H9 (cell line): ENCODE measurements around the gene AKR1D1. TPM values are rescaled to one million over a fixed set of nuclear protein-coding genes. Genes with fewer than 3 reads are reported as not detected.

Source experiments
- DNase-seq: peaks from one replicate; pipeline ENCODE4 v3.0.0-alpha.2; 2017
- H2AFZ ChIP-seq: one replicate; pipeline ENCODE4 v1.6.1; 2013; ENCODE audit warnings: mild to moderate bottlenecking, low read length, control low read depth, moderate library complexity
- H2AK5ac ChIP-seq: 2 replicates; pipeline ENCODE4 v1.6.1; 2013; ENCODE audit warnings: low read length, control low read depth, mixed read lengths; ENCODE audit not compliant: insufficient read length
- H2BK120ac ChIP-seq: one replicate; pipeline ENCODE4 v1.6.1; 2013; ENCODE audit warnings: low read depth, mild to moderate bottlenecking, low read length, control low read depth, inconsistent platforms; ENCODE audit not compliant: poor library complexity, severe bottlenecking
- H2BK12ac ChIP-seq: 2 replicates; pipeline ENCODE4 v1.6.1; 2013; ENCODE audit warnings: low read length, control low read depth, mixed read lengths, low read depth; ENCODE audit not compliant: insufficient read length
- H2BK15ac ChIP-seq: 2 replicates; pipeline ENCODE4 v1.6.1; 2013; ENCODE audit warnings: low read depth, low read length, control low read depth
- H2BK20ac ChIP-seq: one replicate; pipeline ENCODE4 v1.6.1; 2013; ENCODE audit warnings: low read depth, mild to moderate bottlenecking, low read length, control low read depth, inconsistent platforms; ENCODE audit not compliant: poor library complexity, severe bottlenecking
- H2BK5ac ChIP-seq: 2 replicates; pipeline ENCODE4 v1.6.1; 2013; ENCODE audit warnings: low read length, control low read depth, mixed read lengths; ENCODE audit not compliant: insufficient read length
- H3K14ac ChIP-seq: 2 replicates; pipeline ENCODE4 v1.6.1; 2013; ENCODE audit warnings: low read length, control low read depth; ENCODE audit not compliant: insufficient read depth
- H3K18ac ChIP-seq: 2 replicates; pipeline ENCODE4 v1.6.1; 2013; ENCODE audit warnings: low read depth, mild to moderate bottlenecking, mixed read lengths, low read length, control low read depth; ENCODE audit not compliant: insufficient read length
- H3K23ac ChIP-seq: 2 replicates; pipeline ENCODE4 v1.6.1; 2013; ENCODE audit warnings: low read length, control low read depth, mixed read lengths, low read depth; ENCODE audit not compliant: insufficient read length
- H3K23me2 ChIP-seq: 2 replicates; pipeline ENCODE4 v1.6.1; 2013; ENCODE audit warnings: low read depth, mild to moderate bottlenecking, mixed read lengths, low read length, control low read depth; ENCODE audit not compliant: insufficient read length, poor library complexity, severe bottlenecking
- H3K27ac ChIP-seq: 2 replicates; pipeline ENCODE4 v1.5.1; 2013; ENCODE audit warnings: low read length, control low read depth, mixed read lengths, low read depth; ENCODE audit not compliant: insufficient read length
- H3K27me3 ChIP-seq: 2 replicates; pipeline ENCODE4 v1.6.1; 2013; ENCODE audit warnings: low read length, control low read depth, inconsistent platforms; ENCODE audit not compliant: insufficient read depth
- H3K4ac ChIP-seq: 2 replicates; pipeline ENCODE4 v1.6.1; 2013; ENCODE audit warnings: low read depth, mild to moderate bottlenecking, control low read depth, inconsistent platforms, low read length, moderate library complexity
- H3K4me1 ChIP-seq: 2 replicates; pipeline ENCODE4 v1.6.1; 2013; ENCODE audit warnings: low read length, control low read depth, inconsistent platforms; ENCODE audit not compliant: insufficient read depth
- H3K4me2 ChIP-seq: 2 replicates; pipeline ENCODE4 v1.6.1; 2013; ENCODE audit warnings: low read length, control low read depth, mixed read lengths; ENCODE audit not compliant: insufficient read length, insufficient read depth
- H3K56ac ChIP-seq: 2 replicates; pipeline ENCODE4 v1.6.1; 2013; ENCODE audit warnings: low read depth, mild to moderate bottlenecking, mixed read lengths, low read length, control low read depth; ENCODE audit not compliant: insufficient read length
- H3K79me1 ChIP-seq: 2 replicates; pipeline ENCODE4 v1.6.1; 2013; ENCODE audit warnings: low read depth, mild to moderate bottlenecking, moderate library complexity, low read length, control low read depth, inconsistent platforms; ENCODE audit not compliant: insufficient read depth, poor library complexity, severe bottlenecking
- H3K79me2 ChIP-seq: 2 replicates; pipeline ENCODE4 v1.6.1; 2013; ENCODE audit warnings: low read length, control low read depth, inconsistent platforms; ENCODE audit not compliant: insufficient read depth
- H3K9ac ChIP-seq: 2 replicates; pipeline ENCODE4 v1.6.1; 2013; ENCODE audit warnings: low read length, control low read depth, mixed read lengths; ENCODE audit not compliant: insufficient read length; ENCODE audit errors: extremely low read depth
- H3K9me3 ChIP-seq: one replicate; pipeline ENCODE4 v1.6.1; 2013; ENCODE audit warnings: low read depth, low read length, inconsistent platforms; ENCODE audit not compliant: control insufficient read depth
- H3T11ph ChIP-seq: one replicate; pipeline ENCODE4 v1.6.1; 2013; ENCODE audit warnings: mild to moderate bottlenecking, low read length, control low read depth, inconsistent platforms
- H4K20me1 ChIP-seq: one replicate; pipeline ENCODE4 v1.6.1; 2013; ENCODE audit not compliant: control insufficient read depth, insufficient read length, insufficient read depth
- H4K5ac ChIP-seq: 2 replicates; pipeline ENCODE4 v1.6.1; 2013; ENCODE audit warnings: low read depth, mild to moderate bottlenecking, mixed read lengths, low read length, control low read depth; ENCODE audit not compliant: insufficient read length
- H4K8ac ChIP-seq: replicated peaks from 2 replicates; pipeline ENCODE4 v1.6.1; 2013; ENCODE audit warnings: low read length, control low read depth, mixed read lengths, low read depth; ENCODE audit not compliant: insufficient read length
- H4K91ac ChIP-seq: 2 replicates; pipeline ENCODE4 v1.6.1; 2013; ENCODE audit warnings: low read depth, mild to moderate bottlenecking, moderate library complexity, mixed read lengths, low read length, control low read depth; ENCODE audit not compliant: insufficient read length
- H3K27ac Mint-ChIP-seq, 3 experiments: 2 replicates in 2 of 3; 3 replicates in 1 of 3; pipeline ENCODE4 v1.8.0; 2020 to 2021; ENCODE audit warnings: mixed read lengths in 3 of 3, mild to moderate bottlenecking in 1 of 3, moderate library complexity in 1 of 3
- H3K27me3 Mint-ChIP-seq: 2 replicates; pipeline ENCODE4 v1.8.0; 2021; ENCODE audit warnings: low read depth, mild to moderate bottlenecking, moderate library complexity, mixed read lengths
- H3K36me3 Mint-ChIP-seq, 3 experiments: 2 replicates in 2 of 3; 3 replicates in 1 of 3; pipeline ENCODE4 v1.8.0; 2020 to 2021; ENCODE audit warnings: low read depth in 3 of 3, mixed read lengths in 3 of 3; ENCODE audit not compliant: insufficient read depth in 1 of 3
- H3K4me1 Mint-ChIP-seq, 2 experiments: 2 replicates each; pipeline ENCODE4 v1.8.0; 2020; ENCODE audit warnings: mixed read lengths in 2 of 2
- H3K4me3 Mint-ChIP-seq, 2 experiments: 2 replicates in 1 of 2; 3 replicates in 1 of 2; pipeline ENCODE4 v1.8.0; 2020 to 2021; ENCODE audit warnings: mild to moderate bottlenecking in 2 of 2, mixed read lengths in 2 of 2, moderate library complexity in 1 of 2
- H3K9me3 Mint-ChIP-seq, 2 experiments: 2 replicates in 1 of 2; 3 replicates in 1 of 2; pipeline ENCODE4 v1.8.0; 2020; ENCODE audit warnings: mild to moderate bottlenecking in 2 of 2, mixed read lengths in 2 of 2, moderate library complexity in 1 of 2
- CTCF ChIP-seq: fragments of 200-600 bp; sonication (generic); conservative IDR thresholded peaks from 3 replicates; pipeline ENCODE4 v1.8.0; 2021; ENCODE audit warnings: antibody characterized with exemption, mild to moderate bottlenecking
- WGBS: extraction: QIAGEN DNeasy Blood & Tissue Kit; methylation state at CpG from one replicate; pipeline ENCODE4 v1.1.7; 2013; ENCODE audit warnings: missing lambda C conversion rate, low lambda C conversion rate, mixed read lengths; ENCODE audit not compliant: insufficient read length; ENCODE audit errors: extremely low coverage; 5-methylcytosine and 5-hydroxymethylcytosine counted together
- total RNA-seq: library from RNA; stranded (reverse); gene quantifications from 2 replicates; pipeline ENCODE4 v1.2.1, GENCODE V29; 2021

Gene AKR1D1
- total RNA-seq, 1 experiment from 2014 or later, result 0.31 TPM

DNA sequence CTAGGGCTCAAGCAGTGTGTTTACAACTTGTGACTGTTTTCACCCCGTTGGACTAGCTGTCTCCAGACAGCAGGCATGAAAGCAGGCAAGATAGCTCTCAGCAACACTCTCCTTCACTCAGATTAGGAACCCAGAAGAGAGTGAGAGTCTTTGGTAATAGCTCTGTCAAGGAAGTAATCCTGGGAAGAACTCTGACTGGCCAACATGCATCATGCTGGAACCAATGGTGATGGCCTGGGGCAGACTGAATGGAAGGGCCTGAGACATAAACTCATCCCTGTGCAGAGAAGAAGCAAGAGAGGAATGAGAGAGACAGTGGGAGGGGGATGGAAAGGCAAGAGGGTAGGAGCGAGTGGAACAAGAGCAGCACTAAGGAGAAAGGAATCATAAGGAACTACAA, 48.9 kb downstream of the AKR1D1 start:
- WGBS, result no CpG with 5 or more reads among the region's 2 CpGs
- Histone ChIP-seq H3K4me2 (no peak overlapping the region), H3K4ac (no peak overlapping the region), H3K27ac (no peak overlapping the region), H3K9me3 (no peaks in the 10 kb centered on the region), H2BK120ac (no peak overlapping the region), H3K23ac (no peak overlapping the region), H3K23me2 (no peaks in the 10 kb centered on the region), H3T11ph (no peak overlapping the region), H3K27me3 (no peaks in the 10 kb centered on the region), H3K79me2 (no peaks in the 10 kb centered on the region), H4K20me1 (no peaks in the 10 kb centered on the region), H3K14ac (no peak overlapping the region), H2BK5ac (no peak overlapping the region), H4K5ac (no peak overlapping the region), H4K91ac (no peak overlapping the region), H3K9ac (no peak overlapping the region), H2AFZ (peak overlapping the region; percentile 51), H3K18ac (no peak overlapping the region), H2BK15ac (no peak overlapping the region), H2BK12ac (no peak overlapping the region), H4K8ac (no peak overlapping the region), H2AK5ac (no peak overlapping the region), H3K79me1 (no peaks in the 10 kb centered on the region), H2BK20ac (no peak overlapping the region), H3K4me1 (peaks cover 2% of the 10 kb centered on the region; the same call in 1 of the 2 replicates), H3K56ac (no peak overlapping the region)
- no peak for DNase-seq
- Mint-ChIP-seq H3K36me3 (peaks cover 12 to 21% (median 16%) of the 10 kb centered on the region in 3 experiments), H3K9me3 (peaks cover 15 to 18% of the 10 kb centered on the region in 2 experiments; a peak in 4 of 5 replicates), H3K4me3 (no peak overlapping the region), H3K27ac (no peak overlapping the region), H3K4me1 (peaks cover 7 to 10% of the 10 kb centered on the region in 2 experiments; a peak in 3 of 4 replicates), H3K27me3 (no peaks in the 10 kb centered on the region)
- no peak for TF ChIP-seq CTCF
